PC-9 (cell line): Measurements from ENCODE around the gene TMEM9. TPM values are rescaled to one million over a fixed set of nuclear protein-coding genes. Genes with fewer than 3 reads are reported as not detected.

Experiments
- BruUV-seq: library from RNA; stranded (reverse); fragments of 400-500 nt; replicated peaks from 2 replicates; lab custom pipeline; 2021; lab: Mats Ljungman, UMichigan
- CTCF ChIA-PET: fragments of 300-600 bp; sonication (Branson Sonifier 250); formaldehyde crosslinking; loops from one replicate; lab custom pipeline; 2022; ENCODE audit warnings: antibody characterized with exemption; lab: Charles Lee
- POLR2A ChIA-PET: fragments of 300-600 bp; sonication (Branson Sonifier 250); formaldehyde crosslinking; loops from one replicate; lab custom pipeline; 2022; ENCODE audit warnings: antibody characterized with exemption; ENCODE audit not compliant: unreplicated experiment; lab: Charles Lee
- DNase-seq, 2 experiments: peaks; one replicate each; pipeline versions ENCODE4 v3.0.0 to v3.0.0-alpha.2; 2015 to 2022; ENCODE audit warnings: mixed read lengths in 1 of 2
- H2AFZ ChIP-seq: fragments of 200-600 bp; sonication (generic); 2 replicates; pipeline ENCODE4 v1.8.1; 2017; ENCODE audit warnings: antibody characterized with exemption
- H3F3A ChIP-seq: fragments of 200-600 bp; sonication (generic); 2 replicates; pipeline ENCODE4 v1.8.1; 2017; ENCODE audit warnings: antibody characterized with exemption, mild to moderate bottlenecking, low read depth; ENCODE audit not compliant: insufficient read depth
- H3K27ac ChIP-seq: fragments of 200-600 bp; sonication (generic); 2 replicates; pipeline ENCODE4 v1.6.1; 2016; ENCODE audit warnings: mixed run types
- H3K27me3 ChIP-seq: fragments of 200-600 bp; sonication (generic); 2 replicates; pipeline ENCODE4 v1.6.1; 2016; ENCODE audit warnings: low read depth, mixed run types; ENCODE audit not compliant: insufficient read depth
- H3K36me3 ChIP-seq: fragments of 200-600 bp; sonication (generic); 2 replicates; pipeline ENCODE4 v1.6.1; 2016; ENCODE audit warnings: low read depth, mixed run types
- H3K4me1 ChIP-seq: fragments of 200-600 bp; sonication (generic); replicated peaks from 2 replicates; pipeline ENCODE4 v1.6.1; 2016; ENCODE audit warnings: mixed run types; ENCODE audit not compliant: insufficient read depth
- H3K4me2 ChIP-seq: fragments of 200-600 bp; sonication (generic); 2 replicates; pipeline ENCODE4 v1.6.1; 2017; ENCODE audit warnings: mixed run types
- H3K4me3 ChIP-seq: fragments of 200-600 bp; sonication (generic); 2 replicates; pipeline ENCODE4 v1.6.1; 2016; ENCODE audit warnings: mixed run types
- H3K79me2 ChIP-seq: fragments of 200-600 bp; sonication (generic); 2 replicates; pipeline ENCODE4 v1.6.1; 2017; ENCODE audit warnings: low read depth, mixed run types
- H3K9me2 ChIP-seq: fragments of 200-600 bp; sonication (generic); 2 replicates; pipeline ENCODE4 v1.8.1; 2017; ENCODE audit warnings: mild to moderate bottlenecking; ENCODE audit not compliant: insufficient read depth
- H3K9me3 ChIP-seq: fragments of 200-600 bp; sonication (generic); 2 replicates; pipeline ENCODE4 v1.8.1; 2016; ENCODE audit warnings: low read depth; ENCODE audit not compliant: insufficient read depth
- H4K20me1 ChIP-seq: fragments of 200-600 bp; sonication (generic); 2 replicates; pipeline ENCODE4 v1.8.1; 2017; ENCODE audit not compliant: insufficient read depth
- CTCF ChIP-seq: fragments of 200-600 bp; sonication (generic); conservative IDR thresholded peaks from 2 replicates; pipeline ENCODE4 v1.6.1; 2017; ENCODE audit warnings: mixed run types, antibody characterized with exemption, mild to moderate bottlenecking, moderate library complexity
- EZH2 ChIP-seq: fragments of 200-600 bp; sonication (generic); IDR thresholded peaks from 2 replicates; pipeline ENCODE4 v1.8.0; 2017; ENCODE audit warnings: antibody characterized with exemption, low read depth
- intact Hi-C: fragments of 100-400 bp; cut with micrococcal nuclease; formaldehyde crosslinking; loops from one replicate; pipeline ENCODE4 v1.10.0; 2022; ENCODE audit not compliant: unreplicated experiment
- total RNA-seq: library from RNA; stranded (reverse); gene quantifications from 2 replicates; pipeline ENCODE4 v1.2.3, GENCODE V29; 2021

TMEM9 gene
- total RNA-seq, 1 experiment from 2014 or later: 94.3 TPM

GRCh38 chr1:201138311-201138840 lies 15.9 kb downstream of the TMEM9 start:
- Histone ChIP-seq H3K4me2 (no peak overlapping the region), H3F3A (no peaks in the 10 kb centered on the region), H3K4me1 (no peaks in the 10 kb centered on the region), H4K20me1 (no peaks in the 10 kb centered on the region), H3K4me3 (no peak overlapping the region), H3K79me2 (no peaks in the 10 kb centered on the region), H3K9me2 (no peaks in the 10 kb centered on the region), H3K9me3 (no peaks in the 10 kb centered on the region), H3K36me3 (peaks cover 3% of the 10 kb centered on the region; the same call in 1 of the 2 replicates), H3K27me3 (no peaks in the 10 kb centered on the region), H2AFZ (no peak overlapping the region), H3K27ac (no peak overlapping the region)
- ChIA-PET CTCF (no interaction called here), POLR2A (interaction anchor here (0.6 kb wide), 1 partner anchor 30 kb away, joined by 7 read pairs; no protein-coding TSS in a partner anchor)
- TF ChIP-seq EZH2 (no peak), CTCF (no peak)
- intact Hi-C loops: no loop called here
- no TSS peak for BruUV-seq
- no peak for DNase-seq

GRCh38 chr1:201137579-201138310 lies 16.5 kb downstream of the TMEM9 start:
- Histone ChIP-seq H3K79me2 (no peaks in the 10 kb centered on the region), H3K4me2 (no peak overlapping the region), H3K27ac (no peak overlapping the region), H3K4me1 (no peaks in the 10 kb centered on the region), H3K36me3 (peaks cover 3% of the 10 kb centered on the region; the same call in 1 of the 2 replicates), H4K20me1 (no peaks in the 10 kb centered on the region), H3K9me2 (no peaks in the 10 kb centered on the region), H2AFZ (no peak overlapping the region), H3F3A (no peaks in the 10 kb centered on the region), H3K27me3 (no peaks in the 10 kb centered on the region), H3K9me3 (no peaks in the 10 kb centered on the region), H3K4me3 (no peak overlapping the region)
- ChIA-PET CTCF (no interaction called here), POLR2A (interaction anchor here (0.6 kb wide), 3 partner anchors 14 to 67 kb away, joined by 4 to 7 read pairs (median 6); no protein-coding TSS in a partner anchor)
- intact Hi-C loops: no loop called here
- TF ChIP-seq CTCF (no peak), EZH2 (no peak)
- no TSS peak for BruUV-seq
- DNase-seq: peak in 1 of 2 experiments; percentile 37

- no TSS peak for BruUV-seq
- Histone ChIP-seq H3K27ac (no peak overlapping the region), H3K4me1 (no peaks in the 10 kb centered on the region), H3K27me3 (no peaks in the 10 kb centered on the region), H3F3A (no peaks in the 10 kb centered on the region), H3K36me3 (peaks cover 3% of the 10 kb centered on the region; the same call in 1 of the 2 replicates), H3K9me2 (no peaks in the 10 kb centered on the region), H3K4me2 (no peak overlapping the region), H3K9me3 (no peaks in the 10 kb centered on the region), H4K20me1 (no peaks in the 10 kb centered on the region), H2AFZ (no peak overlapping the region), H3K79me2 (no peaks in the 10 kb centered on the region), H3K4me3 (no peak overlapping the region)
- DNase-seq: no peak
- CTCF ChIA-PET: interaction anchor here (0.6 kb wide), 1 partner anchor 93 kb away, joined by 4 read pairs; no protein-coding TSS in a partner anchor
- POLR2A ChIA-PET: interaction anchor here (0.6 kb wide), 1 partner anchor 13 kb away, joined by 6 read pairs; no protein-coding TSS in a partner anchor
- no peak for TF ChIP-seq CTCF
- TF ChIP-seq EZH2: no peak
- intact Hi-C loops: no loop called here
These were observed 17.3 kb downstream of the TMEM9 start for GRCh38 chr1:201137024-201137392.
